HepG2 (cell line): ENCODE results near the gene RPTOR. TPM values are rescaled to one million over a fixed set of nuclear protein-coding genes. Genes with fewer than 3 reads are reported as not detected.

ENCODE experiments used
- ATAC-seq: fragments of 200-7000 bp; cut with Tn5 transposase; 3 replicates; pipeline ENCODE4 v1.9.1; 2020; ENCODE audit warnings: mild to moderate bottlenecking, moderate library complexity
- BruUV-seq: library from RNA; stranded (reverse); fragments of 400-500 nt; replicated peaks from 2 replicates; lab custom pipeline; 2021; lab: Mats Ljungman, UMichigan
- CTCF ChIA-PET: fragments of 300-600 bp; formaldehyde crosslinking; extraction: SDS; loops from one replicate; lab custom pipeline; 2021; ENCODE audit warnings: low total read pairs, inconsistent platforms, low intra/inter-chr PET ratio; lab: Yijun Ruan, JAX
- POLR2A ChIA-PET: fragments of 350-600 bp; sonication (Branson Sonifier 250); formaldehyde crosslinking; loops from one replicate; lab custom pipeline; 2020; ENCODE audit warnings: antibody characterized with exemption, inconsistent platforms; lab: Yijun Ruan, JAX
- DNase-seq: peaks from one replicate; pipeline ENCODE4 v3.0.0-alpha.2; 2015; ENCODE audit warnings: low spot score
- FAIRE-seq: peaks from 3 replicates; lab custom pipeline; 2011; peaks lifted over from hg19 to GRCh38; lab: Jason Lieb, UNC
- H2AFZ ChIP-seq: one replicate; pipeline ENCODE4 v1.6.1; 2011; ENCODE audit warnings: low read length, inconsistent platforms
- H3K27ac ChIP-seq: fragments of 300-600 bp; 3 replicates; pipeline ENCODE4 v1.8.0; 2011; ENCODE audit warnings: mixed run types, mild to moderate bottlenecking, mixed read lengths, low read length, inconsistent platforms; ENCODE audit not compliant: insufficient read depth; ENCODE audit errors: extremely low read length
- H3K27me3 ChIP-seq, 2 experiments: fragments of 200-600 bp in 1 of 2; 2 replicates in 1 of 2; 3 replicates in 1 of 2; pipeline versions ENCODE4 v1.6.0 to v1.8.0; 2011; ENCODE audit warnings: low read length in 2 of 2, mild to moderate bottlenecking in 2 of 2, moderate library complexity in 2 of 2, inconsistent platforms in 1 of 2; ENCODE audit not compliant: insufficient read depth in 2 of 2, control insufficient read depth in 1 of 2
- H3K36me3 ChIP-seq, 2 experiments: fragments of 200-600 bp in 1 of 2; replicated peaks in 1 of 2; 2 replicates in 1 of 2; 3 replicates in 1 of 2; pipeline versions ENCODE4 v1.5.1 to v1.8.0; 2011; ENCODE audit warnings: low read length in 2 of 2, inconsistent platforms in 1 of 2; ENCODE audit not compliant: insufficient read depth in 2 of 2, control insufficient read depth in 1 of 2
- H3K4me1 ChIP-seq: 2 replicates; pipeline ENCODE4 v1.5.1; 2012; ENCODE audit warnings: low read length, inconsistent platforms; ENCODE audit not compliant: insufficient read depth
- H3K4me2 ChIP-seq: 2 replicates; pipeline ENCODE4 v1.6.0; 2011; ENCODE audit warnings: low read depth, low read length, inconsistent platforms
- H3K4me3 ChIP-seq, 3 experiments: fragments of 200-600 bp in 1 of 3; sonication (generic), shearing (Covaris generic) in 1 of 3; replicated peaks in 1 of 3; 2 replicates each; pipeline ENCODE4 v1.5.1; 2011 to 2016; ENCODE audit warnings: low read length in 3 of 3, inconsistent platforms in 2 of 3, low read depth in 2 of 3, mild to moderate bottlenecking in 2 of 3, control low read depth in 1 of 3, mixed read lengths in 1 of 3; ENCODE audit not compliant: insufficient read depth in 1 of 3
- H3K79me2 ChIP-seq: one replicate; pipeline ENCODE4 v1.6.1; 2011; ENCODE audit warnings: low read length, inconsistent platforms; ENCODE audit not compliant: insufficient read depth
- H3K9ac ChIP-seq: 2 replicates; pipeline ENCODE4 v1.6.0; 2011; ENCODE audit warnings: mild to moderate bottlenecking, low read depth, low read length, inconsistent platforms; ENCODE audit not compliant: insufficient read depth
- H3K9me3 ChIP-seq: 2 replicates; pipeline ENCODE4 v1.5.1; 2012; ENCODE audit warnings: mild to moderate bottlenecking, low read length
- H4K20me1 ChIP-seq: 2 replicates; pipeline ENCODE4 v1.6.0; 2011; ENCODE audit warnings: inconsistent platforms, mild to moderate bottlenecking, low read length, moderate library complexity; ENCODE audit not compliant: insufficient read depth
- ARID2 ChIP-seq: sonication (generic); formaldehyde crosslinking; IDR thresholded peaks from 2 replicates; pipeline ENCODE4 v1.8.1; 2022; ENCODE audit warnings: mild to moderate bottlenecking, missing genetic modification reagents, borderline replicate concordance
- MAFK ChIP-seq, 2 experiments: IDR thresholded peaks in 1 of 2; conservative IDR thresholded peaks in 1 of 2; 2 replicates each; pipeline ENCODE4 v1.6.1; 2011; ENCODE audit warnings: improper control_type of control experiment in 2 of 2, low read length in 2 of 2
- MEF2D ChIP-seq: sonication (generic); formaldehyde crosslinking; IDR thresholded peaks from 2 replicates; pipeline ENCODE4 v1.5.1; 2020; ENCODE audit warnings: mild to moderate bottlenecking, missing genetic modification reagents
- MYPOP ChIP-seq: sonication (generic); formaldehyde crosslinking; IDR thresholded peaks from 2 replicates; pipeline ENCODE4 v1.8.1; 2023; ENCODE audit warnings: mild to moderate bottlenecking, moderate library complexity, missing genetic modification reagents
- SOX6 ChIP-seq, 2 experiments: fragments of 450-650 bp in 1 of 2; sonication (generic) in 1 of 2; formaldehyde crosslinking in 1 of 2; IDR thresholded peaks; 2 replicates each; pipeline versions ENCODE4 v1.4.0 to v1.6.1; 2017 to 2020; ENCODE audit warnings: antibody characterized with exemption in 1 of 2, mild to moderate bottlenecking in 1 of 2, missing genetic modification reagents in 1 of 2
- ZNF589 ChIP-seq: sonication (generic); formaldehyde crosslinking; conservative IDR thresholded peaks from 2 replicates; pipeline ENCODE4 v1.8.0; 2022; ENCODE audit warnings: mild to moderate bottlenecking, moderate library complexity, missing genetic modification reagents
- WGBS: methylation state at CpG from one replicate; pipeline ENCODE4 v1.1.6; 2017; ENCODE audit warnings: low lambda C conversion rate; 5-methylcytosine and 5-hydroxymethylcytosine counted together
- in situ Hi-C: cut with HindIII; loops from 2 replicates; pipeline ENCODE4 v1.10.0; 2017; ENCODE audit warnings: low pct_unique_long_range_greater_than_20kb; ENCODE audit not compliant: extremely low pct_ligation_motif_present
- intact Hi-C: fragments of 100-400 bp; cut with micrococcal nuclease; formaldehyde crosslinking; loops from one replicate; pipeline ENCODE4 v1.10.0; 2022; ENCODE audit not compliant: unreplicated experiment
- polyA plus RNA-seq, 8 experiments: library from polyadenylated mRNA; depleted of rRNA in 3 of 8; stranded (reverse) in 7 of 8; unstranded in 1 of 8; fragments of >200 nt; fragmentation: Illumina TruSeq in 4 of 8; extraction: Trizol in 4 of 8; gene quantifications; 2 replicates each; pipeline versions ENCODE4 v1.2.1 to v1.2.3, GENCODE V29; 2011 to 2016; ENCODE audit warnings: low read depth in 4 of 8, missing spikeins in 1 of 8, mixed read lengths in 1 of 8; ENCODE audit not compliant: insufficient read depth in 1 of 8
- total RNA-seq, 5 experiments: library from RNA; depleted of rRNA; stranded (reverse); fragments of >200 nt; fragmentation: Illumina TruSeq; extraction: Trizol; gene quantifications; 2 replicates each; pipeline ENCODE4 v1.2.3, GENCODE V29; 2016; ENCODE audit warnings: low read depth in 1 of 5
- TF ChIP-seq, protein P1 (sequence below): sonication (generic); formaldehyde crosslinking; IDR thresholded peaks from 2 replicates; pipeline ENCODE4 v1.4.0; 2020; ENCODE audit warnings: mild to moderate bottlenecking, low read depth, missing genetic modification reagents

Gene RPTOR
- total and polyA plus RNA-seq, 2 of the 13 experiments (the other 11 are each of a cell fraction or from before 2014, with no cell fraction given), result 6.6 to 25.3 TPM

GRCh38 chr17:80995131-80995530 is 450.5 kb downstream of the RPTOR start:
- H4K20me1 ChIP-seq, result no peaks in the 10 kb centered on the region
- no peak overlapping the region for H3K4me3 ChIP-seq
- no peak overlapping the region for H3K4me2 ChIP-seq
- intact Hi-C loops, result no loop called here
- in situ Hi-C loops, result no loop called here
- no peak overlapping the region for H3K9ac ChIP-seq
- no peaks in the 10 kb centered on the region for H3K9me3 ChIP-seq
- ATAC-seq (no peak), DNase-seq (no peak), FAIRE-seq (no peak)
- ChIA-PET POLR2A (no interaction called here), CTCF (no interaction called here)
- 98% methylated on average over 13 of the region's 13 CpGs for WGBS
- peaks cover 29% of the 10 kb centered on the region for H3K4me1 ChIP-seq
- no peaks in the 10 kb centered on the region; a peak in 1 of 5 replicates for H3K27me3 ChIP-seq
- H2AFZ ChIP-seq, result no peak overlapping the region
- H3K36me3 ChIP-seq, result peaks cover 29 to 47% of the 10 kb centered on the region in 2 experiments
- H3K79me2 ChIP-seq, result no peaks in the 10 kb centered on the region
- TF ChIP-seq MAFK (conservative IDR thresholded peaks at IDR 0.05 in 1 of 2, IDR thresholded peaks at IDR 0.05 in 1 of 2; ENCODE audit: low read length in 2 of 2) (no peak), MYPOP (no peak), ARID2 (CRISPR knock-in tag) (no peak), MEF2D (no peak), SOX6 (IDR thresholded peaks at IDR 0.05) (no peak), SOX6 (CRISPR knock-in tag; IDR thresholded peaks at IDR 0.05) (no peak), ZNF589 (CRISPR knock-in tag) (no peak)
- TF ChIP-seq, protein P1, sequence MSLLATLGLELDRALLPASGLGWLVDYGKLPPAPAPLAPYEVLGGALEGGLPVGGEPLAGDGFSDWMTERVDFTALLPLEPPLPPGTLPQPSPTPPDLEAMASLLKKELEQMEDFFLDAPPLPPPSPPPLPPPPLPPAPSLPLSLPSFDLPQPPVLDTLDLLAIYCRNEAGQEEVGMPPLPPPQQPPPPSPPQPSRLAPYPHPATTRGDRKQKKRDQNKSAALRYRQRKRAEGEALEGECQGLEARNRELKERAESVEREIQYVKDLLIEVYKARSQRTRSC (CRISPR knock-in tag), result no peak
- no peak overlapping the region for H3K27ac ChIP-seq
- no TSS peak for BruUV-seq
